ENCODE measurements around the gene CDKL4.

CDKL4 gene

GRCh38 chr2:39232141-39232540 lies 11.6 kb downstream of the CDKL4 start:
- Histone ChIP-seq H3K36me3 (replicated peaks; ENCODE audit: low read depth, low read length) (no peaks in the 10 kb centered on the region), H2AFZ (ENCODE audit: low read depth, low read length) (no peak overlapping the region), H3K27me3 (ENCODE audit: low read depth, low read length) (no peaks in the 10 kb centered on the region), H3K79me2 (ENCODE audit: low read length) (no peaks in the 10 kb centered on the region), H3K4me1 (ENCODE audit: low read length) (peaks cover 8% of the 10 kb centered on the region), H3K4me2 (ENCODE audit: low read length) (no peak overlapping the region), H4K20me1 (ENCODE audit: insufficient read depth, low read length) (no peaks in the 10 kb centered on the region), H3K27ac (ENCODE audit: low read length) (no peak overlapping the region), H3K4me3 (ENCODE audit: low read length) (no peak overlapping the region), H3K9me3 (ENCODE audit: insufficient read depth, low read length) (no peaks in the 10 kb centered on the region), H3K9ac (ENCODE audit: low read length) (no peak overlapping the region)
- TF ChIP-seq EZH2phosphoT487 (IDR thresholded peaks at IDR 0.05; ENCODE audit: low read depth) (no peak), CTCF (IDR thresholded peaks at IDR 0.05; ENCODE audit: low read depth, low read length) (no peak)

- H3K27me3 ChIP-seq (ENCODE audit: low read depth, low read length), result no peaks in the 10 kb centered on the region
- peak overlapping the region; percentile 80 for H2AFZ ChIP-seq (ENCODE audit: low read depth, low read length)
- H3K4me1 ChIP-seq (ENCODE audit: low read length), result peaks cover 19% of the 10 kb centered on the region
- no peaks in the 10 kb centered on the region for H3K9me3 ChIP-seq (ENCODE audit: insufficient read depth, low read length)
- H3K4me3 ChIP-seq (ENCODE audit: low read length), result peak overlapping the region; percentile 75
- H3K27ac ChIP-seq (ENCODE audit: low read length), result no peak overlapping the region
- H4K20me1 ChIP-seq (ENCODE audit: insufficient read depth, low read length), result no peaks in the 10 kb centered on the region
- H3K79me2 ChIP-seq (ENCODE audit: low read length), result no peaks in the 10 kb centered on the region
- TF ChIP-seq CTCF (IDR thresholded peaks at IDR 0.05; ENCODE audit: low read depth, low read length) (no peak), EZH2phosphoT487 (IDR thresholded peaks at IDR 0.05; ENCODE audit: low read depth) (no peak)
- H3K36me3 ChIP-seq (replicated peaks; ENCODE audit: low read depth, low read length), result no peaks in the 10 kb centered on the region
- H3K9ac ChIP-seq (ENCODE audit: low read length), result peak overlapping the region; percentile 52
- H3K4me2 ChIP-seq (ENCODE audit: low read length), result peak overlapping the region; percentile 79
Observed at GRCh38 chr2:39228413-39229209, 15.2 kb downstream of the CDKL4 start.

- Histone ChIP-seq H3K27ac (ENCODE audit: low read length) (no peak overlapping the region), H3K9ac (ENCODE audit: low read length) (peak overlapping the region; percentile 52), H3K79me2 (ENCODE audit: low read length) (no peaks in the 10 kb centered on the region), H3K4me3 (ENCODE audit: low read length) (peak overlapping the region; percentile 75), H3K4me1 (ENCODE audit: low read length) (peaks cover 19% of the 10 kb centered on the region), H4K20me1 (ENCODE audit: insufficient read depth, low read length) (no peaks in the 10 kb centered on the region), H3K36me3 (replicated peaks; ENCODE audit: low read depth, low read length) (no peaks in the 10 kb centered on the region), H2AFZ (ENCODE audit: low read depth, low read length) (peak overlapping the region; percentile 80), H3K4me2 (ENCODE audit: low read length) (peak overlapping the region; percentile 79), H3K9me3 (ENCODE audit: insufficient read depth, low read length) (no peaks in the 10 kb centered on the region), H3K27me3 (ENCODE audit: low read depth, low read length) (no peaks in the 10 kb centered on the region)
- peak; percentile 90 for TF ChIP-seq CTCF (IDR thresholded peaks at IDR 0.05; ENCODE audit: low read depth, low read length)
- TF ChIP-seq EZH2phosphoT487 (IDR thresholded peaks at IDR 0.05; ENCODE audit: low read depth), result no peak
Observed at GRCh38 chr2:39227628-39228412, 15.9 kb downstream of the CDKL4 start.

GRCh38 chr2:39225567-39225966 lies 18.2 kb downstream of the CDKL4 start:
- TF ChIP-seq CTCF (IDR thresholded peaks at IDR 0.05; ENCODE audit: low read depth, low read length) (no peak), EZH2phosphoT487 (IDR thresholded peaks at IDR 0.05; ENCODE audit: low read depth) (no peak)
- no peaks in the 10 kb centered on the region for H4K20me1 ChIP-seq (ENCODE audit: insufficient read depth, low read length)
- H3K79me2 ChIP-seq (ENCODE audit: low read length), result no peaks in the 10 kb centered on the region
- no peaks in the 10 kb centered on the region for H3K36me3 ChIP-seq (replicated peaks; ENCODE audit: low read depth, low read length)
- H2AFZ ChIP-seq (ENCODE audit: low read depth, low read length), result no peak overlapping the region
- no peak overlapping the region for H3K27ac ChIP-seq (ENCODE audit: low read length)
- peak overlapping the region; percentile 53 for H3K4me2 ChIP-seq (ENCODE audit: low read length)
- H3K9me3 ChIP-seq (ENCODE audit: insufficient read depth, low read length), result no peaks in the 10 kb centered on the region
- H3K4me1 ChIP-seq (ENCODE audit: low read length), result peaks cover 19% of the 10 kb centered on the region
- no peaks in the 10 kb centered on the region for H3K27me3 ChIP-seq (ENCODE audit: low read depth, low read length)
- H3K9ac ChIP-seq (ENCODE audit: low read length), result no peak overlapping the region
- H3K4me3 ChIP-seq (ENCODE audit: low read length), result 0 out of 2 replicates have a peak overlapping the region, but pooled peaks have one; percentile 8
